ENCODE data around the gene TMEM217.

TMEM217 gene

DNA sequence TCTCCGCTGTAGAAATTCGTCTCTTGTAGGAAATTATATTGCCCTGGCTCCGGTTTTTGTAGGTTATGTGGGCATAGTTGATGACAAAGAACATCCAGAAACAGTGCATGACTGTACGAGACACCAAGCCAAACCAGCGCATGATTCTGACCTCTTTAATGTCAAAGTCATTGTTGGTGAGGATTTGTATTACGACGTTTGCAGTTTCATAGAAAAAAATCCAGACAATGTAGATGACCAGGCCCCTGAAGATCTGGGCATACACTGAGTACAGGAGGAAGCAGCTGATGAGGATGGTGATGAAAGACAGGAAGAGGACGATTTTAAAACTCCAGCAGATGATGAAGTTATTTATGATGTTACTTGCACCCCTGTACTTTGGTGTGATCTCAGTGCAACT lies 39.4 kb downstream of the TMEM217 start:
- TF ChIP-seq, protein P1, sequence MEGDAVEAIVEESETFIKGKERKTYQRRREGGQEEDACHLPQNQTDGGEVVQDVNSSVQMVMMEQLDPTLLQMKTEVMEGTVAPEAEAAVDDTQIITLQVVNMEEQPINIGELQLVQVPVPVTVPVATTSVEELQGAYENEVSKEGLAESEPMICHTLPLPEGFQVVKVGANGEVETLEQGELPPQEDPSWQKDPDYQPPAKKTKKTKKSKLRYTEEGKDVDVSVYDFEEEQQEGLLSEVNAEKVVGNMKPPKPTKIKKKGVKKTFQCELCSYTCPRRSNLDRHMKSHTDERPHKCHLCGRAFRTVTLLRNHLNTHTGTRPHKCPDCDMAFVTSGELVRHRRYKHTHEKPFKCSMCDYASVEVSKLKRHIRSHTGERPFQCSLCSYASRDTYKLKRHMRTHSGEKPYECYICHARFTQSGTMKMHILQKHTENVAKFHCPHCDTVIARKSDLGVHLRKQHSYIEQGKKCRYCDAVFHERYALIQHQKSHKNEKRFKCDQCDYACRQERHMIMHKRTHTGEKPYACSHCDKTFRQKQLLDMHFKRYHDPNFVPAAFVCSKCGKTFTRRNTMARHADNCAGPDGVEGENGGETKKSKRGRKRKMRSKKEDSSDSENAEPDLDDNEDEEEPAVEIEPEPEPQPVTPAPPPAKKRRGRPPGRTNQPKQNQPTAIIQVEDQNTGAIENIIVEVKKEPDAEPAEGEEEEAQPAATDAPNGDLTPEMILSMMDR (IDR thresholded peaks at IDR 0.05; ENCODE audit: low read depth, low read length, missing control alignments): no peak
- DNase-seq (ENCODE audit: low read depth): no peak
- no peak overlapping the region for H3K4me3 ChIP-seq (ENCODE audit: low read depth, low read length)

DNA sequence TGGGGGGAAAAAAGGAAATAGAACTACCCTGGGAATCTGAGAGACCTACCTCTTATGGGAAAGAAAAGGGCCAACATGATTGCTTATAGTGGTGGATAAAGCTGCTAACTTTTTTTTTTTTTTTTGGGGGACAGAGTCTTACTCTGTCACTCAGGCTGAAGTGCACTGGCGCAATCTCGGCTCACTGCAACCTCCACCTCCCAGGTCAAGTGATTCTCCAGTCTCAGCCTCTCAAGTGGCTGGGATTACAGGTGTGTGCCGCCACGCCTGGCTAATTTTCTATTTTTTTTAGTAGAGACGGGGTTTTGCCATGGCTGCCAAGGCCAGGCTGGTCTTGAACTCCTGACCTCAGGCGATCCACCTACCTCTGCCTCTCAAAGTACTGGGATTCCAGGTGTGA lies 39.9 kb downstream of the TMEM217 start:
- DNase-seq (ENCODE audit: low read depth): no peak
- no peak overlapping the region for H3K4me3 ChIP-seq (ENCODE audit: low read depth, low read length)
- TF ChIP-seq, protein P1 (IDR thresholded peaks at IDR 0.05; ENCODE audit: low read depth, low read length, missing control alignments): no peak

DNA sequence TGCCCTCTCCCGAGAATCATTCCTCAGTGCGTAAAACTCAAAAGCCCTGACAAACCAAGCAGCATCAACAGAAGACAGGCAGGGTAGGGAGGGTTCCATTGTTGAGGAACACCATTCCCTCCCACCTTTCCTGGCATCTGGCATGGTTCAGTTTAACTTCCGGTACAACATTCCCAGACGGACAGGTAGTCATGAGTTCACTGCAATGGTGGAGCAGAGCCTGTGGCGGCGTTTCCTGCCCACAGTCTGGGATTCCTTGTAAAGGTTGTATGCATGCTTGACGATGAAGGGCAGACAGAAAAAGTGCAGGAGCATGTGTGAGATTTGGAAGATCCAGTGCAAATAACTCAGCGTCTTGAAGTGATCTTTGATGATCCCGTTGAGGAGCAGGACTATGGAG lies 45.7 kb downstream of the TMEM217 start:
- no peak for DNase-seq (ENCODE audit: low read depth)
- H3K4me3 ChIP-seq (ENCODE audit: low read depth, low read length): no peak overlapping the region
- TF ChIP-seq, protein P1 (IDR thresholded peaks at IDR 0.05; ENCODE audit: low read depth, low read length, missing control alignments): no peak

DNA sequence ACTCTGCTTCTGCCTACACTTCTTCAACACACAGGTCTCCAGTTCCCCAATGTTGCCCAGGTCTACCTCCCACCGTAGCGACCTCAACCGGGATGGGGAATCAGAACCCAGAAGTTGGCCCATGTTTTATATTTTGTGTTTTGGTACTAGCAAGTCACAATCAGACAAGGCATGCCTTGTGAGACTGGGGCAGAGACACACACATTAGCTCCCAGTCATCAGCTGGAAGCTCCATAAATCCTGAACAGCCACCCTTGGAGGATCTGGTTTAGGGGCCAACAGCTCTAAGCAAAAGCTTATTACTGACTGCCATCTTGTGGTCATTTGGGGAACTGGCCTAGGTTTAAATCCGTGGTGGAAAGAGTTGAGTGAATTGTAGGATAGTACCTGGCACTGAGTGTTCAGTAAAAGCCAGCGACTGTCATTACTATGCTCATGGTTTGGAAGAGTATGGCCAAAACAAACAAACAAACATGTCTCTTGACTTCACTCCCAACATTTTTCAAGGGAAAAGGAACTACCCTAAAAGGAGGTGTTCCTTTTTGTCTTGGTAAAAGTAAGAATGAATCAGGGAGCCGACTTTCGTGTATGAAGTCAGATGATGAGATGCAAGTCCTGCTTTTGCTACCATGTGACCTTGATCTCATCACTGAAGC lies 47.5 kb downstream of the TMEM217 start:
- peak; percentile 49 for DNase-seq (ENCODE audit: low read depth)
- TF ChIP-seq, protein P1 (IDR thresholded peaks at IDR 0.05; ENCODE audit: low read depth, low read length, missing control alignments): peak; percentile 91
- no peak overlapping the region for H3K4me3 ChIP-seq (ENCODE audit: low read depth, low read length)

DNA sequence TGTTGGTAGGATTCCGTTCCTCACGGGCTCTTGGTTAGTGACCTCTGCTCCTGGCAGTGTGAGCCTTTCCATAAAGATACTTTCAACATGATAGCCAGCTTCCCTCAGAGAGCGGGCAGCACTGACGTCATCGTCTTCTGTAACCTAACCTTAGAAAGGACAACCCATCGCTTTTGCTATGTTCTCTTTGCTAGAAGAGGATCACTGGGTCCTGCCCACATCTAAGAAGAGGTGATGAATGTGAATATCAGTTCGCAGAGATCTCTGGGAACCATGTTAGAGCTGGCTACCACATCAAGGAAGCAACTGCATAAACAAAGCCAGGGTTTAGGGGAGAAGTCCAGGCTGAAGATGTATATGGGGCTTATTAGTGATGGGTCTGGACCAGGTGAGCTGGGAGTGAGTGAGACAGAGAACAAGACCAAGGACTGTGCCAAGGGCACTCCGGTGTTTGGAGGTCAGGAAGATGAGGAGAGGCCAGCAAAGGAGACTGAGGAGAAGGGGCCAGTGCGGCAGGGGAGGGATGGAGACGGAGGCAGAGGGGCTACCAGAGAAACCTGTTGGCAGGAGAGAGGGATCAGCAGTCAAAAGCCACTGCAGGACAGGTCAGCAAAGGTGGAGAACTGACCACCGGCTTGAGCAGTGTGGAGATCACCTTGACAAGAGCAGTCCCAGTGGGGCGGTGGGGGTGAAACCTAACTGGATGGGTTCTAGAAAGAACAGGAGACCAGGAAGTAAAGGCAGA lies 48.3 kb downstream of the TMEM217 start:
- no peak overlapping the region for H3K4me3 ChIP-seq (ENCODE audit: low read depth, low read length)
- DNase-seq (ENCODE audit: low read depth): no peak
- TF ChIP-seq, protein P1 (IDR thresholded peaks at IDR 0.05; ENCODE audit: low read depth, low read length, missing control alignments): no peak

DNA sequence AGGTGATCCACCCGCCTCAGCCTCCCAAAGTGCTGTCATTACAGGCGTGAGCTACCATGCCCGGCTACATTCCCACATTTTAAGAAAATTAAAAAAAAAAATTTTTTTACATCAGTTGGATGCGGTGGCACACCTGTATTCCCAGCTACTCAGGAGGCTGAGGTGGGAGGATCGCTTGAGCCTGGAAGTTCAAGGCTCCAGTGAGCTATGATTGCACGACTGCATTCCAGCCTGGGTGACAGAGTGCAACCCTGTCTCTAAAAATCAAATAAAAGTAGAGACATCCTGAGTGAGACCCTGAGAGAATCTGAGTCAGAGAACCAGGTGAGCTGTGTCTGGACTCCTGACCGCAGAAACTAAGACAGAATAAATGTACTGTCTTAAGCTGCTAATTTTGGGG lies 49.2 kb downstream of the TMEM217 start:
- DNase-seq (ENCODE audit: low read depth): no peak

More for the DNA sequence above, 49.2 kb downstream of the TMEM217 start:
- TF ChIP-seq, protein P1 (IDR thresholded peaks at IDR 0.05; ENCODE audit: low read depth, low read length, missing control alignments): no peak
- no peak overlapping the region for H3K4me3 ChIP-seq (ENCODE audit: low read depth, low read length)
